Measurements from ENCODE around the gene PLA2G4D. TPM values are rescaled to one million over a fixed set of nuclear protein-coding genes. Genes with fewer than 3 reads are reported as not detected.

Gene PLA2G4D
- total RNA-seq, 1 donor: not detected

- H3K27ac ChIP-seq (ENCODE audit: low read depth, low read length): no peak overlapping the region
These were observed 32.0 kb downstream of the PLA2G4D start for GRCh38 chr15:42062284-42062806.

DNA sequence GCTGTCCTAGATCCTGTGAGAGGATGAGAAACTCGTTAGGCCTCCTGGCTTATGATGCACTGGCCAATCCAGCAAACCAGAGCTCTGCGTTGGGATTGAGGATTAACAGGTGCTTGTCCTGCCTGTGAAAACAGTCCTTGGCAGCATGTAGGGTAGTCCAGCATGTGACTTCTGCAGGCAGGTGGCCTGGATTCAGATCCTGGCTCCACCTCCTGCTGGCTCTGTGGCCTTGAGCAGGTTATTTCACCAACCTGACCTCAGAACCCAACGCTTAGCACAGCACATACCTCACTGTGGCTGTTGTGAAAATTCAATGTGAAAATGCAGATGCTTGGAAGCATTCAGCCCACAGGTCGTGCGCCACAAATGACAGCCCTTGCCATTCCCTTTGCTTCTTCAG, 33.6 kb downstream of the PLA2G4D start:
- Histone ChIP-seq H3K9me3 (ENCODE audit: low read depth, low read length) (no peaks in the 10 kb centered on the region), H4K20me1 (ENCODE audit: insufficient read depth, low read length) (no peaks in the 10 kb centered on the region), H3K4me3 (ENCODE audit: insufficient read depth, low read length) (no peak overlapping the region), H3K4me2 (ENCODE audit: insufficient read depth, low read length) (no peak overlapping the region), H3K36me3 (ENCODE audit: insufficient read depth, low read length) (no peaks in the 10 kb centered on the region), H3K27me3 (ENCODE audit: insufficient read depth, low read length) (peaks cover 36% of the 10 kb centered on the region), H3K27ac (ENCODE audit: low read depth, low read length) (no peak overlapping the region), H2AFZ (ENCODE audit: low read length) (no peak overlapping the region), H3K4me1 (ENCODE audit: insufficient read depth, low read length) (peaks cover 9% of the 10 kb centered on the region), H3K79me2 (ENCODE audit: insufficient read depth, low read length) (no peaks in the 10 kb centered on the region)
- TF ChIP-seq, protein P1, sequence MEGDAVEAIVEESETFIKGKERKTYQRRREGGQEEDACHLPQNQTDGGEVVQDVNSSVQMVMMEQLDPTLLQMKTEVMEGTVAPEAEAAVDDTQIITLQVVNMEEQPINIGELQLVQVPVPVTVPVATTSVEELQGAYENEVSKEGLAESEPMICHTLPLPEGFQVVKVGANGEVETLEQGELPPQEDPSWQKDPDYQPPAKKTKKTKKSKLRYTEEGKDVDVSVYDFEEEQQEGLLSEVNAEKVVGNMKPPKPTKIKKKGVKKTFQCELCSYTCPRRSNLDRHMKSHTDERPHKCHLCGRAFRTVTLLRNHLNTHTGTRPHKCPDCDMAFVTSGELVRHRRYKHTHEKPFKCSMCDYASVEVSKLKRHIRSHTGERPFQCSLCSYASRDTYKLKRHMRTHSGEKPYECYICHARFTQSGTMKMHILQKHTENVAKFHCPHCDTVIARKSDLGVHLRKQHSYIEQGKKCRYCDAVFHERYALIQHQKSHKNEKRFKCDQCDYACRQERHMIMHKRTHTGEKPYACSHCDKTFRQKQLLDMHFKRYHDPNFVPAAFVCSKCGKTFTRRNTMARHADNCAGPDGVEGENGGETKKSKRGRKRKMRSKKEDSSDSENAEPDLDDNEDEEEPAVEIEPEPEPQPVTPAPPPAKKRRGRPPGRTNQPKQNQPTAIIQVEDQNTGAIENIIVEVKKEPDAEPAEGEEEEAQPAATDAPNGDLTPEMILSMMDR (IDR thresholded peaks at IDR 0.05; ENCODE audit: extremely low read depth, low read depth, low read length): no peak
- DNase-seq (ENCODE audit: insufficient read length, low spot score, missing footprints): no peak

More at GRCh38 chr15:42062284-42062806, 32.0 kb downstream of the PLA2G4D start:
- no peaks in the 10 kb centered on the region for H3K9me3 ChIP-seq (ENCODE audit: low read depth, low read length)
- H3K4me1 ChIP-seq (ENCODE audit: insufficient read depth, low read length): peaks cover 4% of the 10 kb centered on the region
- H3K4me2 ChIP-seq (ENCODE audit: insufficient read depth, low read length): no peak overlapping the region
- no peak overlapping the region for H3K4me3 ChIP-seq (ENCODE audit: insufficient read depth, low read length)
- H3K27me3 ChIP-seq (ENCODE audit: insufficient read depth, low read length): peaks cover 28% of the 10 kb centered on the region
- TF ChIP-seq, protein P1 (IDR thresholded peaks at IDR 0.05; ENCODE audit: extremely low read depth, low read depth, low read length): no peak
- H3K36me3 ChIP-seq (ENCODE audit: insufficient read depth, low read length): no peaks in the 10 kb centered on the region
- H4K20me1 ChIP-seq (ENCODE audit: insufficient read depth, low read length): no peaks in the 10 kb centered on the region
- no peak overlapping the region for H2AFZ ChIP-seq (ENCODE audit: low read length)
- H3K79me2 ChIP-seq (ENCODE audit: insufficient read depth, low read length): no peaks in the 10 kb centered on the region
- no peak for DNase-seq (ENCODE audit: insufficient read length, low spot score, missing footprints)

- no peaks in the 10 kb centered on the region for H3K36me3 ChIP-seq (ENCODE audit: insufficient read depth, low read length)
- no peak overlapping the region for H3K4me2 ChIP-seq (ENCODE audit: insufficient read depth, low read length)
- no peak overlapping the region for H2AFZ ChIP-seq (ENCODE audit: low read length)
- TF ChIP-seq, protein P1 (IDR thresholded peaks at IDR 0.05; ENCODE audit: extremely low read depth, low read depth, low read length): no peak
- no peak overlapping the region for H3K4me3 ChIP-seq (ENCODE audit: insufficient read depth, low read length)
- peak; percentile 29 for DNase-seq (ENCODE audit: insufficient read length, low spot score, missing footprints)
- no peaks in the 10 kb centered on the region for H3K79me2 ChIP-seq (ENCODE audit: insufficient read depth, low read length)
- peaks cover 9% of the 10 kb centered on the region for H3K4me1 ChIP-seq (ENCODE audit: insufficient read depth, low read length)
- no peaks in the 10 kb centered on the region for H4K20me1 ChIP-seq (ENCODE audit: insufficient read depth, low read length)
- peaks cover 36% of the 10 kb centered on the region for H3K27me3 ChIP-seq (ENCODE audit: insufficient read depth, low read length)
- no peaks in the 10 kb centered on the region for H3K9me3 ChIP-seq (ENCODE audit: low read depth, low read length)
- no peak overlapping the region for H3K27ac ChIP-seq (ENCODE audit: low read depth, low read length)
These were observed 33.9 kb downstream of the PLA2G4D start for GRCh38 chr15:42060477-42060763.

GRCh38 chr15:42059661-42060476, 34.5 kb downstream of the PLA2G4D start:
- H3K36me3 ChIP-seq (ENCODE audit: insufficient read depth, low read length): no peaks in the 10 kb centered on the region
- H3K79me2 ChIP-seq (ENCODE audit: insufficient read depth, low read length): no peaks in the 10 kb centered on the region
- peaks cover 9% of the 10 kb centered on the region for H3K4me1 ChIP-seq (ENCODE audit: insufficient read depth, low read length)
- H2AFZ ChIP-seq (ENCODE audit: low read length): no peak overlapping the region
- H3K27me3 ChIP-seq (ENCODE audit: insufficient read depth, low read length): peaks cover 35% of the 10 kb centered on the region
- no peak overlapping the region for H3K4me3 ChIP-seq (ENCODE audit: insufficient read depth, low read length)
- TF ChIP-seq, protein P1 (IDR thresholded peaks at IDR 0.05; ENCODE audit: extremely low read depth, low read depth, low read length): peak; percentile 97
- DNase-seq (ENCODE audit: insufficient read length, low spot score, missing footprints): peak; percentile 82
- H4K20me1 ChIP-seq (ENCODE audit: insufficient read depth, low read length): no peaks in the 10 kb centered on the region
- no peak overlapping the region for H3K4me2 ChIP-seq (ENCODE audit: insufficient read depth, low read length)
- no peaks in the 10 kb centered on the region for H3K9me3 ChIP-seq (ENCODE audit: low read depth, low read length)
- H3K27ac ChIP-seq (ENCODE audit: low read depth, low read length): no peak overlapping the region
